Activated CD4-positive, alpha-beta T cell treated with anti-CD3 and anti-CD28 coated beads, Interleukin-2, amount 50 U/mL, for 48 hours (primary cell): ENCODE measurements around the gene PRLR.
"Not testable (repeated sequence)": the region's sequence is repeated elsewhere in the genome, so short reads cannot be mapped to it uniquely, and the experiment has no call there.

Experiments used
- DNase-seq, 2 experiments: peaks; one replicate each; pipeline ENCODE4 v3.0.0-alpha.2; 2020

The PRLR gene

GRCh38 chr5:35066260-35066795, 164.0 kb downstream of the PRLR start:
- no peak for DNase-seq

- no peak for DNase-seq
Measured at GRCh38 chr5:35063414-35063813, 166.9 kb downstream of the PRLR start.

GRCh38 chr5:35061211-35061770, 169.0 kb downstream of the PRLR start:
- DNase-seq = no peak

GRCh38 chr5:35060236-35060635, 170.1 kb downstream of the PRLR start:
- DNase-seq = no peak

GRCh38 chr5:35059251-35059650, 171.0 kb downstream of the PRLR start:
- DNase-seq = no peak

GRCh38 chr5:35058374-35058788, 171.9 kb downstream of the PRLR start:
- no peak for DNase-seq

- DNase-seq = no peak
Measured at GRCh38 chr5:35056686-35057085, 173.6 kb downstream of the PRLR start.

GRCh38 chr5:35052838-35053237, 177.4 kb downstream of the PRLR start:
- no peak for DNase-seq

- DNase-seq = no peak
Measured at GRCh38 chr5:35050541-35051126, 179.7 kb downstream of the PRLR start.

- DNase-seq = no peak
Measured at GRCh38 chr5:35048910-35049309, 181.4 kb downstream of the PRLR start.

- no peak for DNase-seq
Measured at GRCh38 chr5:35047785-35048404, 182.4 kb downstream of the PRLR start, which contains the start of gene AGXT2. Gene AGXT2, minus strand, starts transcription at chr5:35047949. Its CDS starts 57 bp downstream, at chr5:35047892.

- DNase-seq = peak in 1 of 2 experiments; percentile 6
Measured at GRCh38 chr5:35046774-35047173, 183.5 kb downstream of the PRLR start.

- no peak for DNase-seq
Measured at GRCh38 chr5:35045280-35045679, 185.0 kb downstream of the PRLR start.

GRCh38 chr5:35044649-35045048, 185.6 kb downstream of the PRLR start:
- no peak for DNase-seq

GRCh38 chr5:35042781-35043180, 187.5 kb downstream of the PRLR start:
- no peak for DNase-seq

GRCh38 chr5:35041261-35041660, 189.0 kb downstream of the PRLR start:
- no peak for DNase-seq

- no peak for DNase-seq
Measured at GRCh38 chr5:35038891-35039290, 191.4 kb downstream of the PRLR start.

GRCh38 chr5:35036536-35036935, 193.8 kb downstream of the PRLR start:
- no peak for DNase-seq

GRCh38 chr5:35035929-35036328, 194.4 kb downstream of the PRLR start:
- not testable (repeated sequence) for DNase-seq

GRCh38 chr5:35035271-35035670, 195.0 kb downstream of the PRLR start:
- DNase-seq = no peak

GRCh38 chr5:35032356-35032755, 197.9 kb downstream of the PRLR start:
- no peak for DNase-seq

- no peak for DNase-seq
Measured at GRCh38 chr5:35031276-35031675, 199.0 kb downstream of the PRLR start.

GRCh38 chr5:35030426-35031100, 199.7 kb downstream of the PRLR start:
- DNase-seq = no peak

- no peak for DNase-seq
Measured at GRCh38 chr5:35029333-35029732, 201.0 kb downstream of the PRLR start.
